Panc1 (cell line): ENCODE results near the gene NPAS1. TPM values are rescaled to one million over a fixed set of nuclear protein-coding genes. Genes with fewer than 3 reads are reported as not detected.

Source experiments
- ATAC-seq: fragments of 200-7000 bp; cut with Tn5 transposase; 2 replicates; pipeline ENCODE4 v1.9.1; 2020; ENCODE audit warnings: mild to moderate bottlenecking, moderate library complexity
- BruUV-seq: library from RNA; stranded (reverse); fragments of 400-500 nt; replicated peaks from 2 replicates; lab custom pipeline; 2021; lab: Mats Ljungman, UMichigan
- CTCF ChIA-PET: fragments of 300-600 bp; sonication (Branson Sonifier 250); formaldehyde crosslinking; loops from one replicate; lab custom pipeline; 2022; ENCODE audit warnings: antibody characterized with exemption; lab: Charles Lee
- POLR2A ChIA-PET: fragments of 300-600 bp; sonication (Branson Sonifier 250); formaldehyde crosslinking; loops from one replicate; lab custom pipeline; 2022; ENCODE audit warnings: antibody characterized with exemption; lab: Charles Lee
- DNase-seq: peaks from one replicate; pipeline ENCODE4 v3.0.0-alpha.2; 2010; ENCODE audit warnings: low read depth, low spot score
- H3K27ac ChIP-seq: 2 replicates; pipeline ENCODE4 v1.5.1; 2011; ENCODE audit warnings: mild to moderate bottlenecking, low read length, inconsistent platforms
- H3K27me3 ChIP-seq: fragments of 200-500 bp; sonication (Bioruptor generic); 2 replicates; pipeline ENCODE4 v1.6.0; 2014; ENCODE audit warnings: low read length, inconsistent platforms; ENCODE audit not compliant: control insufficient read depth, insufficient read depth
- H3K36me3 ChIP-seq: fragments of 200-500 bp; sonication (Bioruptor generic); 2 replicates; pipeline ENCODE4 v1.5.1; 2014; ENCODE audit warnings: inconsistent platforms, mild to moderate bottlenecking, low read length, moderate library complexity; ENCODE audit not compliant: control insufficient read depth, insufficient read depth
- H3K4me1 ChIP-seq: 2 replicates; pipeline ENCODE4 v1.5.1; 2011; ENCODE audit warnings: inconsistent platforms, mild to moderate bottlenecking, low read length, moderate library complexity; ENCODE audit not compliant: control insufficient read depth, insufficient read depth
- H3K4me3 ChIP-seq, 2 experiments: 2 replicates each; pipeline ENCODE4 v1.5.1; 2011 to 2012; ENCODE audit warnings: low read depth in 2 of 2, low read length in 2 of 2, mild to moderate bottlenecking in 2 of 2, inconsistent platforms in 1 of 2, moderate library complexity in 1 of 2
- H3K9me3 ChIP-seq: fragments of 200-500 bp; sonication (Bioruptor generic); 2 replicates; pipeline ENCODE4 v1.5.1; 2014; ENCODE audit warnings: low read depth, mild to moderate bottlenecking, inconsistent platforms, low read length, moderate library complexity; ENCODE audit not compliant: control insufficient read depth, insufficient read depth
- CTCF ChIP-seq: fragments of 450-650 bp; IDR thresholded peaks from 2 replicates; pipeline ENCODE4 v1.5.1; 2017; ENCODE audit warnings: mild to moderate bottlenecking
- POLR2AphosphoS5 ChIP-seq: IDR thresholded peaks from 2 replicates; pipeline ENCODE4 v1.6.1; 2012; ENCODE audit warnings: mild to moderate bottlenecking, low read depth, low read length, moderate library complexity
- REST ChIP-seq, 2 experiments: IDR thresholded peaks; 2 replicates each; pipeline ENCODE4 v1.6.1; 2011 to 2012; ENCODE audit warnings: low read depth in 2 of 2, control low read depth in 1 of 2, low read length in 1 of 2, mild to moderate bottlenecking in 1 of 2, moderate library complexity in 1 of 2; ENCODE audit not compliant: insufficient read depth in 1 of 2
- SIN3A ChIP-seq: IDR thresholded peaks from 2 replicates; pipeline ENCODE4 v1.6.1; 2012; ENCODE audit warnings: low read depth, mild to moderate bottlenecking, low read length, moderate library complexity, borderline replicate concordance; ENCODE audit not compliant: insufficient read depth
- TCF7L2 ChIP-seq: IDR thresholded peaks from 2 replicates; pipeline ENCODE4 v1.6.1; 2011; ENCODE audit warnings: mild to moderate bottlenecking, low read depth, low read length, inconsistent platforms
- in situ Hi-C: cut with HindIII; loops from 2 replicates; pipeline ENCODE4 v1.10.0; 2016; ENCODE audit warnings: low sequenced_read_pairs, low pct_unique_long_range_greater_than_20kb
- intact Hi-C: fragments of 100-400 bp; cut with micrococcal nuclease; formaldehyde crosslinking; loops from one replicate; pipeline ENCODE4 v1.10.0; 2022; ENCODE audit not compliant: unreplicated experiment
- total RNA-seq: library from RNA; stranded (reverse); gene quantifications from one replicate; pipeline ENCODE4 v1.2.1, GENCODE V29; 2021; ENCODE audit not compliant: unreplicated experiment

NPAS1 gene
- total RNA-seq, 1 experiment from 2014 or later: 3.6 TPM

- CTCF ChIA-PET: no interaction called here
- POLR2A ChIA-PET: no interaction called here
- no peak for ATAC-seq
- in situ Hi-C loops (no loop called here), intact Hi-C loops (no loop called here)
- TF ChIP-seq POLR2AphosphoS5: no peak
- no peak for TF ChIP-seq SIN3A
- no peak for TF ChIP-seq CTCF
- no peak for TF ChIP-seq REST (IDR thresholded peaks at IDR 0.05; ENCODE audit: insufficient read depth in 1 of 2, low read depth in 2 of 2, low read length in 1 of 2)
- no peak for TF ChIP-seq TCF7L2
- Histone ChIP-seq H3K36me3 (no peaks in the 10 kb centered on the region), H3K27ac (no peak overlapping the region), H3K4me3 (no peak overlapping the region), H3K9me3 (no peaks in the 10 kb centered on the region), H3K4me1 (peaks cover 8% of the 10 kb centered on the region), H3K27me3 (no peaks in the 10 kb centered on the region)
- no peak for DNase-seq
- BruUV-seq: no TSS peak
Observed at GRCh38 chr19:47026889-47027288, 7.3 kb downstream of the NPAS1 start.

GRCh38 chr19:47027586-47028088 lies 8.0 kb downstream of the NPAS1 start:
- no TSS peak for BruUV-seq
- ChIA-PET POLR2A (no interaction called here), CTCF (no interaction called here)
- intact Hi-C loops: no loop called here
- no peak overlapping the region for H3K4me3 ChIP-seq
- in situ Hi-C loops: no loop called here
- peaks cover 8% of the 10 kb centered on the region for H3K4me1 ChIP-seq
- H3K27me3 ChIP-seq: no peaks in the 10 kb centered on the region
- no peak for DNase-seq
- no peak for TF ChIP-seq POLR2AphosphoS5
- TF ChIP-seq CTCF: no peak
- TF ChIP-seq TCF7L2: no peak
- TF ChIP-seq REST (IDR thresholded peaks at IDR 0.05; ENCODE audit: insufficient read depth in 1 of 2, low read depth in 2 of 2, low read length in 1 of 2): no peak
- no peak for TF ChIP-seq SIN3A
- ATAC-seq: no peak
- H3K27ac ChIP-seq: no peak overlapping the region
- no peaks in the 10 kb centered on the region for H3K36me3 ChIP-seq
- no peaks in the 10 kb centered on the region for H3K9me3 ChIP-seq
